Embryonic facial prominence (tissue), 1 donor: ENCODE results near the gene OLFML1.

Experiments used
- DNase-seq: peaks from one replicate; pipeline ENCODE4 v3.0.0-alpha.2; 2016; ENCODE audit errors: extremely low spot score

Gene OLFML1

DNA sequence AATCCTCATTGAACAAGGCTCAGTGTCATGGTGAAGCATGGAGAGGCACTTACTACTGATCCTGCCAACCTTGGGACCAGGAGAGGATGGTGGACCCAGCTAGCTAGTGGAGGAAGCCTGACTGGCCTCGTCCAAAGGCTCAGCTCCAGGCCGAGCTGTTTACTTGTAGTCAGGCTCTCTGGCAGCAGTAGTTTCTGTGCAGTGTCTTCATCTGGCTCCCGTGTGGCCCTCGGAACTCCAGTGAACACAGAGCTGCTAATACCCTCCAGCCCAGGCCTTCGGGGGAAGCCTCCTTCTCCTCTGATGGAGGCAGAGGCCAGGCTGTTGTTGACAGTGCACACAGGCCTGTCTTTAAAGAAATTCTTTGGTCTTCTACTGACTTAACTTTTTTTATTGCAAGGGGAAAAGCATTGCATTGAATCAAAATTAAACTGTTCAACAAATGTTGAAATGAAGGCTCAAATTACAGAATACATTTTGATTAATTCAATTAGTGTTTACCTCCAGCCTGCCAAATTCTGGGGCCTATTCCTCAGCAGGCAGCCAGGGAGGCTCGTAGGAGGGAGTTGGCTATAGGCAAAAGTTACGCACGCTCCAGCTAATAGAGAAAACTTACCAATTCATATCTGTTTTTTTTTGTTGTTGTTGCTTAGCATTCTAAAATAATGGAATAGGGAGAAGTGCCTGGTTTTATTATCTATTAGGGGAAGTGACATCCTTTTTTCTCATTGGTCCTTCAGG is 47.3 kb downstream of the OLFML1 start:
- DNase-seq = no peak

GRCh38 chr11:7533199-7534041 is 48.1 kb downstream of the OLFML1 start:
- DNase-seq = no peak

DNA sequence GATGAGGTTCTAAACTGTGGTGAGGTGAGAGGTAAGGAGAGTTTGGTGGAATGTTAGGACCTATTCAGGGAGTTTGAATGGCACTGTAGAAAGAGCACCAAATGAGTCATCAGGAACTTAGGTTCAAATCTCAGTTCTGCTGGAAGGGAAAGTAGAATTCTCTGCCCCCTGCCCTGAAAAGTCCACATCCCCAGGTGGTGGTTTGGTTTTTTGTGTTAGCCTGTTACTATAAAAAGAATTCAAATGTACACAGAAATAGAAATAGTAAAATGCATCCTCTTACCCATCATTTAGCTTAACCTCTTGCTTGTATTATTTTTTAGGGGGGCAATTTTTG is 48.7 kb downstream of the OLFML1 start:
- no peak for DNase-seq

GRCh38 chr11:7536100-7536499 is 50.8 kb downstream of the OLFML1 start:
- DNase-seq = no peak

DNA sequence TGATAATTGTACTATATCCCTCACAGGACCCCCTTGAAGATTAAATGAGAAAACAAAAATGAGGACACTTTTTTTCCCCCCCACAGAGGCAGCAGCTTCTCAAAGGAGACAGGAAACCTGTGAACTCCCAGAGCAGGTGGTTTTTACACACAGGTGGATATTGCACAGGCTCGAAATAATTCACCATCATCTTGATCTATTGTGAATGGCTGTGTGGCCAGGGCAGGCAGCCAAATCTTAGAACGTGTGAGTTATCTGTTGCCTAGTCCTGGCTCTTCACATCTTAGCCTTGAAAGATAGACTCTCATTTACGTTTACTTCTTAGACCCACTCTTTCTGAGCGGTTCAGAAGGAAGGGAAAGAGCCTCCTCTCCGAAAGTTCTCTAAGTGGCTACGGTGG is 52.0 kb downstream of the OLFML1 start:
- DNase-seq = no peak

- DNase-seq = no peak
These were observed 52.7 kb downstream of the OLFML1 start for GRCh38 chr11:7538031-7538430.

- DNase-seq = no peak
These were observed 53.5 kb downstream of the OLFML1 start for GRCh38 chr11:7538466-7539454.

- DNase-seq = no peak
These were observed 55.7 kb downstream of the OLFML1 start for GRCh38 chr11:7540830-7541555.

DNA sequence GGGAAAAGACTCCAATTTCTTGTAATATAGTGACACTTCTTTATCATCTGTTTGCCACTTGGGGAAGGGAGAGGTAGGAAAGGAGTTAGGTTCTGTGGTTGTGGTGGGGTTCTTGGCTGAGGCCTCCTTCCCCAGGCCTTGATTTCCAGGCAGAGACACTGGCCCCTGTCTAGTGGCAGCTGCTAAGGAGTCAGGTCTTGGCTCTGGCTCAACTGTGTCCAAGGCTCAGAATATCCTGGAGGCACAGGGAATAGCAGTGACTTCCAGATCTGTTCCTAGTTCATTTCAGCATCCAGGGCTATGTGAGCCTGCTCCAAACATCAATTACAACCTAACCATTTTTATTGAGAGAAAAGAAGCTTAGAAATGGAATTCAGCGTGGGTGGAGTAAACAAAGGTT is 58.0 kb downstream of the OLFML1 start:
- DNase-seq = no peak

DNA sequence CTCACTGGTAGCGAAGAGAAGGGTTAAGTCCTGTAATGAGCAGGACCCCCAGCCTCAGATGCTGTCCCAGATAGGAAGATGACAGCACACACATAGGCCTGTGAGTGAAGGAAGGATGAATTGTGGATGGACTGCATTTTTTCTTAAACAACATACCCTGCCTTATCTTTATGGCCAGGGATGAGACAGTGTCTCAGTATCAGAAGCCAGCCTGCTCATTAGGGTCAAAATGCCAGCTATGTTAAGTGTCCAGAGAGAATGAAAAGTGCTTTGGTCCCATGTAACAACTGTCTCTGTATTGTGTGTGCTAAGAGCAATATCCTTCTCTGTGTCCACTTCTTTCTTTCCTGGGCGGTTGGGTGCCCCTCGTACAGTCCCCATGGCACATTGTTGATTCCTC is 58.7 kb downstream of the OLFML1 start:
- no peak for DNase-seq

DNA sequence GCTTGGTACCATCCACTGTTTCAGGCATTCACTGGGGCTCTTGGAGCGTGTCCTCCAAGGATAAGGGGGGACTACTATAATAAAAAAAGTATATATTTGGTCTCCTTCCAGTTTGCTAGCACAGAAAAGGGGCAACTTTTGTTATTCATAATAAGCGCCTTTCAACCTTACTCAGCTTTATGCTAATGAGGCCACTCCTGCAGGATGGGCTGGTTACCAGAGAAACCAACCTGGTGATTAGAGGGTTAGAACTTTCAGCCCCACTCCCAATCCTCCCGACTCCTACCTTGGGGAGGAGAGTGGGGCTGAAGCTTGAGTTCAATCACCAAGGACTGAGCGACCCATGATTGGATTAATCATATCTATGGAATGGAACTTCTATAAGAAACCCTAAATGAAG is 60.3 kb downstream of the OLFML1 start:
- DNase-seq = no peak

DNA sequence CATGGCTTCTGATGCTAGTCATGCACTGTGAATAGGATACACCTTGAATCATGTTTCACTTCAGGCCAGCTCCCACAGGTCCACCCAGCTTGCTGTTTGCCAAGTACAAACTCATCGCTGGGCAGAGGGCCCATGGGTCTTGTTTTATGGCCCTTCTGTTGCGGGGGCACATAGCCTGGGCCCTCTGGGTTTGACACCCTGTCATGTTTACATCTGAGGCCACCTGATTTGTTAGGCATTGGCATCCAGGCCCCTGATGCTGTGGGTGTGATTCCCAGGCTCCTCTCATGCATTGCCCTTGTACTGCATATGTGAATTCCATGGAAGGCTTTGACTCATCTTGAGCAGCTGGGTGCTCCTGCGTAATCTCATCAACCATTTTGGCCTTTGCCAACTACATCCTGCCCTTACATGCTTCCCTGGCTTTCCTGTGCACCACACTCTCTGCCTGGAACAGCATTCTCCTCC is 61.1 kb downstream of the OLFML1 start:
- DNase-seq = no peak

DNA sequence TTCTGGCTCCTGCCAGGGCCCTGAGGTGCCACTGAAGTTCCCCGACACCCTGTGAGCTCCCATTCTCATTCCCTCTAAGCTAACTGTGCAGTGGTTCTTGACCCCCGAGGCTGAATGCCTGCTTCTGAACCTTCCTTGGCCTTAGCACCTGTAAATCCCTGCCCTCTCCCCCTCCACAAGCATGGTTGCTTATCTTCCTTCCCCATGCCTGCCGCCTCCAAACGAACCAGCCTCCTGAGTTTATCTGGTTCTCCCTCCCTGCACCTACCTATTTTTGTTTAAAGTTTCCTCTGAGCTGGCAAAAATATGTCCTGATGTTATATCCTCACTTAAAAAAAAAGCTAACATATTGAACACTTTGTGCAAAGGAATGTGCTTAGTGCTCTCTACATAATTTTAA is 62.4 kb downstream of the OLFML1 start:
- DNase-seq = no peak

DNA sequence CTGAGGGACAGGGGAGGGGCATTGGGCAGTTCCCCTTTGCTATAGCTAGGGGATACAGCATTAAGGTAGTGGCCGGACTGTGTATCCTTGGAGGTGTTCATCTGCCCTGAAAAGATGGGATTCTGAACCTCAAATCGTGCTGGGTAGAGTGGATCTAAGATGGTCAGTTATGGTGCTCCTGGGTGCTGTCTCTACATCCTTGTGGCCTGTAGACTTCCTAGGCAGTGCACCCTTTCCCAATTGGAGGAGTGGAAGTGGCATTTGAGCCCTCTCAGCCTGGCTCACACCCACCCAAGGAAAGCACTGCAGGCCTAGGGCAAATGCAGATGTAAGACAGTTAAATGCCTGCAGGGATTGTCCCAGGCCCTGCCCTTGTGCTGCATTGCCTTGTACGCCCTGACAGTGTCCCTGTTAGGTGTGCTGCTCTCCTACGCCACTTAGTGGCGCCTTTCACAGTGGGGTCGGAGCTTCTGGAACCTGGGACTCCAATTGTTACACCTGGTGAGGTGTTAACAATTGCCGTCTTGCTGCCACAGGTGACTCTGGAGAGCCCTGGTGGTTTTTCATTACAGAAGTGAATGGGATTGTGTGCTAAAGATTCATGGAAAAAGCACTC is 63.5 kb downstream of the OLFML1 start:
- no peak for DNase-seq

DNA sequence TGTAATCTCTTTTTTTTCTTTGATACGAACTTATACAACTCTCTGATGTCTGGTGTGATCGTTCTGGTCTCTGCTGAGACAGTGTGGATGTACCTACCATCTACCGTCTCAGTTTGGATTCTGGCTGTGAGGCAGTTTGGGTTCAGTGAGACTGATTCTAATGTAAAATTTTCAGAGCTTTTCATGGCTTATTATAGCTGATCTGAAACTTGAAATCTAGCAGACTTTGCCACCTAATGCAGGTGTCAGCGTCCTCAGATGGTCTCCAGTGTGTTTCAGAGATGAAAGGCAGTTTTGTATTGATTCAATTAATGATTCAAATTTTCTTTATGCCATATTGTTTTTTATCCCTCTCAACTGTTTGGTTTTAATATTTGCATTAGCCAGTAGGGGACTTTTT is 64.4 kb downstream of the OLFML1 start:
- no peak for DNase-seq

GRCh38 chr11:7551571-7551970 is 66.3 kb downstream of the OLFML1 start:
- no peak for DNase-seq

- no peak for DNase-seq
These were observed 67.4 kb downstream of the OLFML1 start for GRCh38 chr11:7552666-7553065.

- DNase-seq = no peak
These were observed 69.9 kb downstream of the OLFML1 start for GRCh38 chr11:7555052-7555699.

- DNase-seq = no peak
These were observed 72.7 kb downstream of the OLFML1 start for GRCh38 chr11:7558046-7558445.
